ENCODE results near the gene CFAP73.
"Not testable (repeated sequence)": the region's sequence is repeated elsewhere in the genome, so short reads cannot be mapped to it uniquely, and the experiment has no call there.

Gene CFAP73

GRCh38 chr12:113141716-113142115 lies 7.8 kb upstream of the CFAP73 start:
- in situ Hi-C loops (cut with MboI; ENCODE audit: low sequenced_read_pairs), result not testable (repeated sequence)

- in situ Hi-C loops (cut with MboI; ENCODE audit: low sequenced_read_pairs), result no loop called here
Observed at GRCh38 chr12:113142173-113142885, 7.2 kb upstream of the CFAP73 start.

GRCh38 chr12:113142886-113143332 lies 6.6 kb upstream of the CFAP73 start:
- in situ Hi-C loops (cut with MboI; ENCODE audit: low sequenced_read_pairs), result no loop called here

GRCh38 chr12:113143959-113144358 lies 5.6 kb upstream of the CFAP73 start:
- in situ Hi-C loops (cut with MboI; ENCODE audit: low sequenced_read_pairs), result no loop called here

GRCh38 chr12:113144806-113145205 lies 4.7 kb upstream of the CFAP73 start:
- in situ Hi-C loops (cut with MboI; ENCODE audit: low sequenced_read_pairs), result no loop called here

- in situ Hi-C loops (cut with MboI; ENCODE audit: low sequenced_read_pairs), result no loop called here
Observed at GRCh38 chr12:113145720-113146551, 3.6 kb upstream of the CFAP73 start.

- in situ Hi-C loops (cut with MboI; ENCODE audit: low sequenced_read_pairs), result no loop called here
Observed at GRCh38 chr12:113146999-113147398, 2.5 kb upstream of the CFAP73 start.

- in situ Hi-C loops (cut with MboI; ENCODE audit: low sequenced_read_pairs), result no loop called here
Observed at GRCh38 chr12:113151655-113152054, 2.1 kb downstream of the CFAP73 start.

GRCh38 chr12:113152196-113152834 lies 2.8 kb downstream of the CFAP73 start:
- in situ Hi-C loops (cut with MboI; ENCODE audit: low sequenced_read_pairs), result no loop called here

- in situ Hi-C loops (cut with MboI; ENCODE audit: low sequenced_read_pairs), result no loop called here
Observed at GRCh38 chr12:113152835-113153814, 3.6 kb downstream of the CFAP73 start.

- in situ Hi-C loops (cut with MboI; ENCODE audit: low sequenced_read_pairs), result no loop called here
Observed at GRCh38 chr12:113154351-113154973, 4.9 kb downstream of the CFAP73 start.

- in situ Hi-C loops (cut with MboI; ENCODE audit: low sequenced_read_pairs), result no loop called here
Observed at GRCh38 chr12:113155060-113155459, 5.5 kb downstream of the CFAP73 start.

- in situ Hi-C loops (cut with MboI; ENCODE audit: low sequenced_read_pairs), result no loop called here
Observed at GRCh38 chr12:113155646-113156045, 6.1 kb downstream of the CFAP73 start.

- in situ Hi-C loops (cut with MboI; ENCODE audit: low sequenced_read_pairs), result no loop called here
Observed at GRCh38 chr12:113157218-113157859, 7.8 kb downstream of the CFAP73 start.

GRCh38 chr12:113158439-113159203 lies 9.1 kb downstream of the CFAP73 start:
- in situ Hi-C loops (cut with MboI; ENCODE audit: low sequenced_read_pairs), result no loop called here

GRCh38 chr12:113159937-113160336 lies 10.4 kb downstream of the CFAP73 start:
- in situ Hi-C loops (cut with MboI; ENCODE audit: low sequenced_read_pairs), result no loop called here

- in situ Hi-C loops (cut with MboI; ENCODE audit: low sequenced_read_pairs), result no loop called here
Observed at GRCh38 chr12:113161415-113162016, 12.0 kb downstream of the CFAP73 start.

Measured in hTERT RPE-1 (cell line).